ENCODE measurements around the gene CCDC117. TPM values are rescaled to one million over a fixed set of nuclear protein-coding genes. Genes with fewer than 3 reads are reported as not detected.
"Not testable (repeated sequence)": the region's sequence is repeated elsewhere in the genome, so short reads cannot be mapped to it uniquely, and the experiment has no call there.

The CCDC117 gene
- total and polyA plus RNA-seq, 7 experiments from 2014 or later = 8.7 to 33.5 (median 19.7) TPM

GRCh38 chr22:28736301-28737155, 36.0 kb upstream of the CCDC117 start:
- ATAC-seq = no peak
- Histone ChIP-seq H3K36me3 (ENCODE audit: control insufficient read depth in 2 of 3, insufficient read depth in 3 of 3, low read length in 3 of 3) (peaks cover 0 to 12% (median 0%) of the 10 kb centered on the region in 3 experiments), H3K27ac (ENCODE audit: low read depth, low read length) (no peak overlapping the region), H3K9me3 (ENCODE audit: control insufficient read depth in 2 of 3, low read length in 3 of 3) (no peaks in the 10 kb centered on the region), H3K27me3 (ENCODE audit: control insufficient read depth in 2 of 2, insufficient read depth in 2 of 2, low read length in 2 of 2) (no peaks in the 10 kb centered on the region), H3K4me3 (ENCODE audit: low read length) (no peak overlapping the region), H3K4me1 (ENCODE audit: control insufficient read depth in 2 of 2, insufficient read depth in 2 of 2, low read length in 2 of 2) (peaks cover 0 to 4% of the 10 kb centered on the region in 2 donors)
- peaks cover 5 to 15% (median 9%) of the 10 kb centered on the region in 5 donors for H3K36me3 Mint-ChIP-seq
- DNase-seq = no peak
- CTCF ChIA-PET = no interaction called here
- no peak overlapping the region for H3K4me3 Mint-ChIP-seq
- no peaks in the 10 kb centered on the region for H3K27me3 Mint-ChIP-seq
- H3K27ac Mint-ChIP-seq = peak overlapping the region in 1 of 9 donors; percentile 30
- peaks cover 5 to 38% (median 17%) of the 10 kb centered on the region in 7 donors for H3K4me1 Mint-ChIP-seq
- intact Hi-C loops (cut with micrococcal nuclease) = no loop called here
- POLR2A ChIA-PET = no interaction called here
- H3K9me3 Mint-ChIP-seq = no peaks in the 10 kb centered on the region

GRCh38 chr22:28737701-28738100, 34.8 kb upstream of the CCDC117 start:
- Mint-ChIP-seq H3K36me3 (peaks cover 5 to 15% (median 9%) of the 10 kb centered on the region in 5 donors), H3K27ac (no peak overlapping the region), H3K4me3 (no peak overlapping the region), H3K9me3 (no peaks in the 10 kb centered on the region), H3K4me1 (peaks cover 9 to 45% (median 26%) of the 10 kb centered on the region in 7 donors), H3K27me3 (no peaks in the 10 kb centered on the region)
- ChIA-PET POLR2A (no interaction called here), CTCF (no interaction called here)
- peaks cover 0 to 15% (median 0%) of the 10 kb centered on the region in 3 experiments for H3K36me3 ChIP-seq (ENCODE audit: control insufficient read depth in 2 of 3, insufficient read depth in 3 of 3, low read length in 3 of 3)
- DNase-seq (no peak), ATAC-seq (no peak)
- intact Hi-C loops (cut with micrococcal nuclease) = no loop called here
- H3K4me1 ChIP-seq (ENCODE audit: control insufficient read depth in 2 of 2, insufficient read depth in 2 of 2, low read length in 2 of 2) = peaks cover under 1 to 6% of the 10 kb centered on the region in 2 donors
- no peak overlapping the region for H3K4me3 ChIP-seq (ENCODE audit: low read length)
- no peaks in the 10 kb centered on the region for H3K27me3 ChIP-seq (ENCODE audit: control insufficient read depth in 2 of 2, insufficient read depth in 2 of 2, low read length in 2 of 2)
- no peaks in the 10 kb centered on the region for H3K9me3 ChIP-seq (ENCODE audit: control insufficient read depth in 2 of 3, low read length in 3 of 3)
- no peak overlapping the region for H3K27ac ChIP-seq (ENCODE audit: low read depth, low read length)

GRCh38 chr22:28738876-28739275, 33.6 kb upstream of the CCDC117 start:
- H3K9me3 ChIP-seq (ENCODE audit: control insufficient read depth in 2 of 3, low read length in 3 of 3); DNase-seq; H3K36me3 Mint-ChIP-seq; H3K9me3 Mint-ChIP-seq; intact Hi-C loops (cut with micrococcal nuclease); POLR2A ChIA-PET; H3K27me3 Mint-ChIP-seq; H3K4me3 ChIP-seq (ENCODE audit: low read length); CTCF ChIA-PET; H3K27ac Mint-ChIP-seq; H3K27ac ChIP-seq (ENCODE audit: low read depth, low read length); H3K27me3 ChIP-seq (ENCODE audit: control insufficient read depth in 2 of 2, insufficient read depth in 2 of 2, low read length in 2 of 2); H3K4me1 ChIP-seq (ENCODE audit: control insufficient read depth in 2 of 2, insufficient read depth in 2 of 2, low read length in 2 of 2); H3K4me3 Mint-ChIP-seq; ATAC-seq: not testable (repeated sequence)
- peaks cover 19 to 55% (median 38%) of the 10 kb centered on the region in 7 donors for H3K4me1 Mint-ChIP-seq
- H3K36me3 ChIP-seq (ENCODE audit: control insufficient read depth in 2 of 3, insufficient read depth in 3 of 3, low read length in 3 of 3) = peaks cover 0 to 12% (median 0%) of the 10 kb centered on the region in 3 experiments

GRCh38 chr22:28741200-28741784, 31.2 kb upstream of the CCDC117 start:
- peak overlapping the region; percentile 81 to 94 (median 87) for H3K4me3 Mint-ChIP-seq
- H3K9me3 Mint-ChIP-seq = no peaks in the 10 kb centered on the region
- Histone ChIP-seq H3K36me3 (ENCODE audit: control insufficient read depth in 2 of 3, insufficient read depth in 3 of 3, low read length in 3 of 3) (peaks cover 0 to 23% (median 3%) of the 10 kb centered on the region in 3 experiments), H3K4me3 (ENCODE audit: low read length) (peak overlapping the region; percentile 99), H3K27me3 (ENCODE audit: control insufficient read depth in 2 of 2, insufficient read depth in 2 of 2, low read length in 2 of 2) (no peaks in the 10 kb centered on the region), H3K27ac (ENCODE audit: low read depth, low read length) (peak overlapping the region; percentile 90), H3K4me1 (ENCODE audit: control insufficient read depth in 2 of 2, insufficient read depth in 2 of 2, low read length in 2 of 2) (peaks cover 3 to 9% of the 10 kb centered on the region in 2 donors), H3K9me3 (ENCODE audit: control insufficient read depth in 2 of 3, low read length in 3 of 3) (no peaks in the 10 kb centered on the region)
- ATAC-seq = no peak
- ChIA-PET CTCF (no interaction called here), POLR2A (interaction anchor here (0.7 to 3.8 kb wide), 5 partner anchors 9 to 59 kb away, joined by 3 to 29 read pairs (median 3); partner anchors contain the start of genes CCDC117 and XBP1)
- peak overlapping the region; percentile 79 to 93 (median 89) for H3K27ac Mint-ChIP-seq
- no peaks in the 10 kb centered on the region for H3K27me3 Mint-ChIP-seq
- peaks cover 19 to 55% (median 38%) of the 10 kb centered on the region in 7 donors for H3K4me1 Mint-ChIP-seq
- intact Hi-C loops (cut with micrococcal nuclease) = loop anchor here (2.0 to 5.0 kb wide), 5 partner anchors 299 to 1851 kb away; partner anchors contain the start of genes PES1 (in 2 of the 2), AP1B1 (in 1 of the 2), KREMEN1 (in 1 of the 2) and PITPNB (in 1 of the 2)
- peaks cover 0 to 11% (median 4%) of the 10 kb centered on the region in 5 donors for H3K36me3 Mint-ChIP-seq
- no peak for DNase-seq

- ATAC-seq (peak; percentile 98), DNase-seq (peak; percentile 80 to 99 (median 96))
- intact Hi-C loops (cut with micrococcal nuclease) = loop anchor here (1.0 to 5.0 kb wide), 15 partner anchors 30 to 1850 kb away; partner anchors contain the start of genes CCDC117 (in 2 of the 2), PES1 (in 2 of the 2), PITPNB (in 2 of the 2) and XBP1 (in 2 of the 2)
- no peaks in the 10 kb centered on the region for H3K9me3 Mint-ChIP-seq
- peak within 1 kb of the TSS; percentile 81 to 94 (median 87) for H3K4me3 Mint-ChIP-seq
- H3K27ac Mint-ChIP-seq = peak within 1 kb of the TSS; percentile 79 to 93 (median 89)
- peak within 1 kb of the TSS; percentile 99 for H3K4me3 ChIP-seq (ENCODE audit: low read length)
- H3K4me1 Mint-ChIP-seq = peaks cover 14 to 49% (median 38%) of the 10 kb centered on the region in 7 donors
- H3K36me3 Mint-ChIP-seq = peaks cover 0 to 15% (median 4%) of the 10 kb centered on the region in 5 donors
- H3K4me1 ChIP-seq (ENCODE audit: control insufficient read depth in 2 of 2, insufficient read depth in 2 of 2, low read length in 2 of 2) = peaks cover 3 to 9% of the 10 kb centered on the region in 2 donors
- no peaks in the 10 kb centered on the region for H3K27me3 Mint-ChIP-seq
- H3K9me3 ChIP-seq (ENCODE audit: control insufficient read depth in 2 of 3, low read length in 3 of 3) = no peaks in the 10 kb centered on the region
- peaks cover 0 to 27% (median 3%) of the 10 kb centered on the region in 3 experiments for H3K36me3 ChIP-seq (ENCODE audit: control insufficient read depth in 2 of 3, insufficient read depth in 3 of 3, low read length in 3 of 3)
- CTCF ChIA-PET = no interaction called here
- H3K27ac ChIP-seq (ENCODE audit: low read depth, low read length) = peak within 1 kb of the TSS; percentile 90
- H3K27me3 ChIP-seq (ENCODE audit: control insufficient read depth in 2 of 2, insufficient read depth in 2 of 2, low read length in 2 of 2) = no peaks in the 10 kb centered on the region
- POLR2A ChIA-PET = interaction anchor here (0.7 to 3.8 kb wide), 4 partner anchors 9 to 58 kb away, joined by 3 to 29 read pairs (median 8); partner anchors contain the start of genes CCDC117 and XBP1
These were observed 30.5 kb upstream of the CCDC117 start, which contains the start of the genes CHEK2 and HSCB for GRCh38 chr22:28741785-28742561. CHEK2 (minus strand) TSS chr22:28741820; CDS start chr22:28734721, 7,099 bp downstream. HSCB (plus strand) TSS chr22:28742039; CDS start chr22:28742096, 57 bp downstream.
